ENCODE measurements around the gene FLT4. TPM values are rescaled to one million over a fixed set of nuclear protein-coding genes. Genes with fewer than 3 reads are reported as not detected.

Gene FLT4
- total RNA-seq, 1 experiment from 2014 or later = 6.3 TPM

- Histone ChIP-seq H2BK12ac (ENCODE audit: insufficient read length, low read depth, low read length) (no peak overlapping the region), H4K91ac (ENCODE audit: insufficient read length, low read depth, low read length) (no peak overlapping the region), H4K8ac (replicated peaks; ENCODE audit: insufficient read length, low read depth, low read length) (no peak overlapping the region), H3K14ac (ENCODE audit: insufficient read depth, low read length) (no peak overlapping the region), H3K79me2 (ENCODE audit: insufficient read depth, low read length) (no peaks in the 10 kb centered on the region), H3K18ac (ENCODE audit: insufficient read length, low read depth, low read length) (no peak overlapping the region), H3K4me2 (ENCODE audit: insufficient read depth, insufficient read length, low read length) (no peak overlapping the region), H2AFZ (ENCODE audit: low read length) (no peak overlapping the region), H3K79me1 (ENCODE audit: insufficient read depth, low read depth, low read length, poor library complexity, severe bottlenecking) (no peaks in the 10 kb centered on the region), H3K9me3 (ENCODE audit: control insufficient read depth, low read depth, low read length) (no peaks in the 10 kb centered on the region), H3K27ac (ENCODE audit: insufficient read length, low read depth, low read length) (no peak overlapping the region), H4K5ac (ENCODE audit: insufficient read length, low read depth, low read length) (no peak overlapping the region), H3K23me2 (ENCODE audit: insufficient read length, low read depth, low read length, poor library complexity, severe bottlenecking) (no peaks in the 10 kb centered on the region), H2BK15ac (ENCODE audit: low read depth, low read length) (no peak overlapping the region), H2BK20ac (ENCODE audit: low read depth, low read length, poor library complexity, severe bottlenecking) (no peak overlapping the region), H2BK5ac (ENCODE audit: insufficient read length, low read length) (no peak overlapping the region), H2BK120ac (ENCODE audit: low read depth, low read length, poor library complexity, severe bottlenecking) (no peak overlapping the region), H3K4me1 (ENCODE audit: insufficient read depth, low read length) (no peaks in the 10 kb centered on the region), H2AK5ac (ENCODE audit: insufficient read length, low read length) (no peak overlapping the region), H3K4ac (ENCODE audit: low read depth, low read length) (no peak overlapping the region), H3K27me3 (ENCODE audit: insufficient read depth, low read length) (peaks cover 2% of the 10 kb centered on the region; the same call in 1 of the 2 replicates), H3K23ac (ENCODE audit: insufficient read length, low read depth, low read length) (no peak overlapping the region), H4K20me1 (ENCODE audit: control insufficient read depth, insufficient read depth, insufficient read length) (no peaks in the 10 kb centered on the region), H3K9ac (ENCODE audit: extremely low read depth, insufficient read length, low read length) (no peak overlapping the region), H3K56ac (ENCODE audit: insufficient read length, low read depth, low read length) (no peak overlapping the region), H3T11ph (ENCODE audit: low read length) (no peak overlapping the region)
- no peak for TF ChIP-seq CTCF (conservative IDR thresholded peaks at IDR 0.05)
- Mint-ChIP-seq H3K4me1 (peaks cover 2 to 15% of the 10 kb centered on the region in 2 experiments; a peak in 3 of 4 replicates), H3K9me3 (no peaks in the 10 kb centered on the region; a peak in 1 of 5 replicates), H3K4me3 (no peak overlapping the region), H3K36me3 (ENCODE audit: insufficient read depth in 1 of 3, low read depth in 3 of 3) (peaks cover 0 to under 1% (median 0%) of the 10 kb centered on the region in 3 experiments; a peak in 3 of 7 replicates), H3K27me3 (ENCODE audit: low read depth) (peaks cover 30% of the 10 kb centered on the region), H3K27ac (no peak overlapping the region)
- DNase-seq = no peak
- no CpG with 5 or more reads among the region's 9 CpGs for WGBS (ENCODE audit: extremely low coverage, insufficient read length, low lambda C conversion rate)
Measured at GRCh38 chr5:180642779-180643178, 6.6 kb downstream of the FLT4 start.

All from H9 (cell line).